Left renal pelvis (tissue), 4 donors: ENCODE data around the gene ERCC5. TPM values are rescaled to one million over a fixed set of nuclear protein-coding genes. Genes with fewer than 3 reads are reported as not detected.
A peak's percentile ranks its signal among the peaks of the same experiment; 100 is the strongest.

Experiments
- DNase-seq, 4 donors: peaks; one replicate each; pipeline ENCODE4 v3.0.0-alpha.2; 2013; ENCODE audit warnings: low read depth in 4 of 4, low spot score in 3 of 4
- polyA plus RNA-seq, 4 donors: library from polyadenylated mRNA; unstranded; fragments of 120-200 nt; gene quantifications; one replicate each; pipeline ENCODE4 v1.2.1, GENCODE V29; 2013; ENCODE audit not compliant: insufficient read length in 4 of 4

Gene ERCC5
- polyA plus RNA-seq, 4 donors: 52.2 to 87.4 (median 83.4) TPM

GRCh38 chr13:102879793-102880499 lies 34.1 kb downstream of the ERCC5 start:
- DNase-seq: no peak

- no peak for DNase-seq
Observed at GRCh38 chr13:102881819-102882686, 36.2 kb downstream of the ERCC5 start.

GRCh38 chr13:102892503-102892902 lies 46.7 kb downstream of the ERCC5 start:
- DNase-seq: no peak

GRCh38 chr13:102897371-102898138 lies 51.7 kb downstream of the ERCC5 start:
- no peak for DNase-seq

GRCh38 chr13:102900193-102900608 lies 54.4 kb downstream of the ERCC5 start:
- no peak for DNase-seq

- no peak for DNase-seq
Observed at GRCh38 chr13:102901056-102901455, 55.2 kb downstream of the ERCC5 start.

- DNase-seq: no peak
Observed at GRCh38 chr13:102901615-102902305, 55.9 kb downstream of the ERCC5 start.

- DNase-seq: no peak
Observed at GRCh38 chr13:102902789-102903347, 57.0 kb downstream of the ERCC5 start.

- DNase-seq: peak in 1 of 4 donors; percentile 12
Observed at GRCh38 chr13:102903659-102904407, 58.0 kb downstream of the ERCC5 start.

GRCh38 chr13:102904408-102904862 lies 58.6 kb downstream of the ERCC5 start:
- DNase-seq: no peak

- no peak for DNase-seq
Observed at GRCh38 chr13:102905905-102906771, 60.3 kb downstream of the ERCC5 start.

GRCh38 chr13:102907016-102907756 lies 61.4 kb downstream of the ERCC5 start:
- DNase-seq: no peak

- no peak for DNase-seq
Observed at GRCh38 chr13:102907886-102908515, 62.2 kb downstream of the ERCC5 start.

- no peak for DNase-seq
Observed at GRCh38 chr13:102909971-102910370, 64.1 kb downstream of the ERCC5 start.

GRCh38 chr13:102911336-102911735 lies 65.5 kb downstream of the ERCC5 start:
- no peak for DNase-seq

- DNase-seq: no peak
Observed at GRCh38 chr13:102912599-102912998, 66.8 kb downstream of the ERCC5 start.

- DNase-seq: no peak
Observed at GRCh38 chr13:102913914-102914313, 68.1 kb downstream of the ERCC5 start.
